C1 segment of cervical spinal cord (tissue), 14 donors: Measurements from ENCODE around the gene ANKRD33.

Experiments used
- DNase-seq, 14 donors: peaks; one replicate each; lab custom pipeline; 2025; lab: John Stamatoyannopoulos, UW

ANKRD33 gene

DNA sequence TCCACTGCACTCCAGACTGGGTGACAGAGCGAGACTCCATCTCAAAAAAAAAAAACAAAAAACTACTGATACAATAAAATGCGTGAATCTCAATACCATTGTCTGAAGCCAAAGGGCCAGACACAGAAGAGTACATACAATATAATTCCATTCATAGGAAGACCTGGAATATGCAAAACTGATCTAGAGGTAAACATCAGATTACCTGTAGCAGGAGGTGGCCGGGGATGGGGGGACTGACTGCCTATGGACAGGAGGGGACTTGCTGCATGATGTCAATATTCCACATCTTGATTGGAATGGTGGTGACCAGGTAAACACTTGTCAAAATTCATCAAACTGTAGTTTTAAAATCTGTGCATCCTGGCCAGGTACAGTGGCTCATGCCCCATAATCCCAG is 26.9 kb upstream of the ANKRD33 start:
- no peak for DNase-seq

DNA sequence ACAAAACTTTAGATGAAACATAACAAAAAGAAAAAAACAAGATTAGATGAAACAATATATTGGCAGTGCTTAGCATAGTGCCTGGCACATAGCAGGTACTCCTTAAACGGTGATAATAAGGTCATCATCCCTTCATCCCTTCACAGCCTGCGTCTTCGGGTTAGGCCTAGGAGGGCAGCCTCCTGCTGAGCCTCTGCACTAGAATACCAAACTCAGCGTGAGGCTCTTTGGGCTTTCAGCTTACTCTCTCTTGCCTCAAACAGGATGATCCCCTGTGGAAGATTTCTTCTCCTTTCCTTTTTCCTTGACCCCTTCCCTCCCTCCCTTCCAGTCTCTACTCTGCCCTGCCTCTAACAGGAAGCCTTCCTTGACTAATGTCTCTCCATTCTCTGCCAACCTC is 25.0 kb upstream of the ANKRD33 start:
- no peak for DNase-seq

DNA sequence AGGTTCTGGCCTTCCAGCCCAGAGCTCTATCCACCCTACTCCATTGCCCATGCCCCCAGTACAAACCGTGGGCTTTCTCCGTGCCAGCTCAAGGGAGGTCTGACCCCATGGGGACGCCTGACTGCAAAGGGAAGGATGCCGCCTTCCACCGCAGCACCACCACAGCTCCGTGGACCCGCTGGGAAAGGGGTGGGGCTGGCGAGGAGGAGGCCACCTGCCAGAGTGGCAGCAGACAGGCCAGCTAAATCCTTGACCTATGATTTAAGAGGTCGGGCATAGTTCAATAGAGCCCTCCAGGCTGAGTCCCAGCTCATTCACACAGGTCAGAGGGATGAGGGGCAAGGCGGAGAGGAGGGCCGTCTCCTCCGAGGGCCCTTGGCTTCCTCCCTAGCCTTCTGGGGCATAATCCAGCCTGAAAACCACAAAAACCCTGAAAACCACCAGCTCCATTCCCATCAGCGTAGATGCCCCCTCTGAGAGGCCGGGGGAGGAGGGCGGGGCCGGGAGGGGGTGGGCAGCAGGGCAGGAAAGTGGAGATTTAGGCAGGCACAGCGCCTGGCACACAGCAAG is 24.5 kb upstream of the ANKRD33 start:
- no peak for DNase-seq

GRCh38 chr12:51863933-51864832 is 23.7 kb upstream of the ANKRD33 start:
- peak in 6 of 14 donors; percentile 18 to 70 (median 24) for DNase-seq

DNA sequence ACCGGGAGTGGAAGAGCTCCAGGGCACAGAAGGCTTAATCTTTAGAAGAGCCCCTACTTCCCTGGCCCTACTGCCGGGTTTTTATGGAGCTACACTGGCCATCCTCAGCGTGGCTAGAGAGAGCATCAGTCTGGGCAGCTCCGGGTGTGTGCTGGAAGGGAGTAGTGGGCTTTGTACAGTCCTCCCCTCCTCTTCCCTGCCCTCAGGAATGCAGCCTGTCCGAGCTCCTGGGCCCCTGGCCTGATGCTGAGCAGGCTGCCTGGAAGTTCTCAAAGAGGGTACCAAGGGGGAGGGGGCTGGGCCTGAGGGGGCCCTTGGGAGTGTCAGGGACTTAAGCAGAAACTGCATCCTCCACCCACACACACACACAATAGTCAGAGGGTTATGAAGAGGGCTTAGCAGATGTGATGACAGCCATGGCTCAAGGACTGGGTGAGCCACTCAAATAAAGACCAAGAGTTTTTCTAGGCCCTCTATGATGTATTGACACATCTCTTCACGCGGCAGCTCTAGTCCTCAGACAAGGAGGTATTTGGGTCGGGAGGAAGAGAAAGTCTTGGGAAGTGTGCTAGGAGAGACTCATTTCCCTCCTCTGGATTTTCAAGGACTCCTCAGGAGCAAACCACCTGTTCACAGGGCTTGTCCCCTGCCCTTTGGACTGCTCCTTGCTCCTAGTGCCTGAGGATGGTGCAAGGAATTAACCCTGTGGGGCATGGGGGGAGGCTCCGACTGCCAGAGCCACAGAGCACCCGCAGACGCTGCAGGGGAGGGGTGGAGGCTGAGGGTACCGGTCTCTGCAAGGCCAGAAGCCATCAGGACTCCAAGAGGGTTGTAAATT is 22.9 kb upstream of the ANKRD33 start:
- DNase-seq = no peak

- DNase-seq = no peak
Measured at GRCh38 chr12:51865757-51866270, 22.1 kb upstream of the ANKRD33 start.

DNA sequence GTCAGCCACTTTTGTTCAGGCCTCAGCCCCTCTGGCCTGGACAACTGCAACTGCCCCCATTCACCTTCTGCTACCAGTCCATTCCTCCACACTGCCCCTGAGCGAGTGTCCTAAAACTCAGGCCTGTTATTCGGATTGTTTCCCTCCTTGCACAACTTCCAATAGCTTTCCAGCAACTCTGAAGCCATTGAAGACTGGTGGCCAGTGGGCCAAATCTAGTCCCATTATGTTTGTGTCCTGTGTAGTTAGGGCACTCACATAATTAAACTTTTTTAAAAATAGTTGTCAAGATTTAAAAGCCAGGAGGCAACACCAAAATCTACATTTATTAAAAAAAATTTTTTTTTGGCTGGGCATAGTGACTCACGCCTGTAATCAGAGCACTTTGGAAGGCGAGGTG is 21.6 kb upstream of the ANKRD33 start:
- DNase-seq = no peak

- DNase-seq = no peak
Measured at GRCh38 chr12:51866762-51867161, 21.1 kb upstream of the ANKRD33 start.

DNA sequence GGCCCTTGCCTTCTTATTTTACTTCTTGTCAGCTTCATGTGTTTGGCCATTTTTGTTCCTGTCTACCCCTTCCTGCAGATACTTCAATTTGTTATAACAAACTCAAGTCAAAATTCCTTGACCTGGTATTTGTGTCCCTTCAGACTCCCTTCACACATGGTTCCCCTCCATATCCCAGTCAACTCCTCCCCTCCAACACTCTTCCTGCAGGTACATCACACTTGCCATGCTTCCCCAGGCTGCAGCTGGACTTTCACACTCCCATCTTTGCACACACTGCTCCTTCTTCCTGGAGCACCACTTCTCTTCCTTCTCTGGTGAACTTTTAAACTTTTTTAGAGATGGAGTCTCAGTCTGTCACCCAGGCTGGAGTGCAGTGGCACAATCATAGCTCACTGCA is 20.5 kb upstream of the ANKRD33 start:
- DNase-seq = no peak

DNA sequence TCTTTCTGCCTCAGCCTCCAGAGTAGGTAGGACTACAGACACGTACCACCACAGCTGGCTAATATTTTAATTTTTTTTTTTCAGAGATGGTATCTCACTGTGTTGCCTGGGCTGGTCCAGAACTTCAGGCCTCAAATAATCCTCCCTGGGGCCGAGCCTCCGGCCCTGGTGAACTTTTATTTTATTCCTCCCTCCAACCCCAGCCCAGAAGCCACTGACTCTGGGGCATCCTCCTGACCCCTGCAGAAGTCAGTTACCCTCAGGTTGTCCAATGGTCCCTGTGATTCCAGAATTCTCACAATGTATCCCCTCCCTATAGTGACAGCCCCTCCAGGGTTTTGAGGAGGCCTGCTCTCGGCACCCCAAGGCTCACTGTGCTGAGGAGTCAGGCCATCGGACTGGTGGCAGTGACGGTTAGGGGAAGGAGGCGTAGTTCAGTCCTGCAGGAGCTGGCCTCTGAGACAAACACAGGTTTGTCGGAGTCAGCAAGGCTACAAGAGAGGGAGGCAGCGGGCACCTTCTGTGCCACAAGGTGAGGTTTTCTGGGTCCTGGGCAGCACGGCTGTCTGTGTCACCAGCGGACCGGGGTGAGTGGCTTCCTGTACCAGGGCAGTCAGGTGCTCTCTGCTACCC is 20.0 kb upstream of the ANKRD33 start:
- DNase-seq = no peak

GRCh38 chr12:51868821-51869495 is 18.9 kb upstream of the ANKRD33 start:
- DNase-seq = peak in 2 of 14 donors; percentile 18 to 23

GRCh38 chr12:51869496-51869865 is 18.4 kb upstream of the ANKRD33 start:
- DNase-seq = no peak

DNA sequence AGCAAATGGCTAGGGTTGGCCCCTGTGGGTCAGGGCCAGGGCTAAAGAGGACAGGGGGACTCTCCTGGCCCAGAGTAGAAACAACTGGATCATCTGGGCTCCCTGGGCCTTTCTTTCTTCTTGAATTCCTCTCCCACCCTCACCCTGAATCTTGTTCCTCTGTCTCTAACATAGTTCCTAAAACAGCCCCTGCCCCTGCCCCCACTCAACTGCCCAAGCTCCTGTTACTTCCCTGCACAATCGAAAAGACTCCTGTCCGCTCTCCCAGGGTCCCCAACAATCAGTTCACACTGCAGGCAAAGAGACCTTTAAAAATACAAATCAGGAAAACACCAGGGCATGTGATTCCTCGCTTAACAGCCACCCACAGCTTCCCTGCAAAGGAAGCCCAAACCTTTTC is 18.0 kb upstream of the ANKRD33 start:
- peak in 1 of 14 donors; percentile 7 for DNase-seq

DNA sequence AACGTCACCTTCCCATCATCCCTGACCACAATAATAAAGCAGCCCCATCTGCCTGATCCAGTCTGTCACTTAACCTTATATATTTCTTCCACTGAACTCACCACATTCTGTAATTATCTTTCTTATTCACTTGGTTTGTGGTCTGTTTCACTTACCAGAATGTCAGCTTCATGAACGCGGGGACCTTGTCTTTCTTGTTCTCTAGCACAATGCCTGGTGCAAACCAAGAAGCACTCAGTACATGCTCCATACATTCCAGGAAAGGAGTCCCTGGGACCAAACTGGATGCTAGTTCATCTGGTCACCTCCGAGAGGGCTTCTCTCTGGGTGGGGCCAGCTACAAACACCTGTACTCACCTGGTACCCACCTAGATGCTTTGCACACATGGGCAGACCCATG is 17.4 kb upstream of the ANKRD33 start:
- no peak for DNase-seq

DNA sequence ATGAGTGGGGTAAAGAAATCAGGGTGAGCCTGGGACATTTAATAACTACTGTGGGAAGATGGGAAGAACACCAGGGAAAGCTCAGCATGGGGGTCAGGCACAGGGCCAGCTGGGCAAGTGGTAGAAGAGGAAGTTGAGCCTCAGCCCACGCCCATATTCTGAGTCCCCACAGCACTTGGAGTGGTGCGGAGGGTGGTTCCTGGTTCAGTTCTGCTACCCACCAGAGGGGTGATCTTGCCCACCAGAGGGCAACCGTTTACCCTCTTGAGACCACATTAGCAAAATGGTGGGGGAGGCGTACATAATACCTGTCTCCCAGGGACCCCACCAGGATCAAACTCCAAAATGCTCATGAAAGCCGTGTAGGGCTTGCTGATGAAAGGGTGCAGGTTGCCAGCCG is 16.8 kb upstream of the ANKRD33 start:
- peak in 1 of 14 donors; percentile 9 for DNase-seq

- no peak for DNase-seq
Measured at GRCh38 chr12:51871918-51872688, 15.8 kb upstream of the ANKRD33 start.

DNA sequence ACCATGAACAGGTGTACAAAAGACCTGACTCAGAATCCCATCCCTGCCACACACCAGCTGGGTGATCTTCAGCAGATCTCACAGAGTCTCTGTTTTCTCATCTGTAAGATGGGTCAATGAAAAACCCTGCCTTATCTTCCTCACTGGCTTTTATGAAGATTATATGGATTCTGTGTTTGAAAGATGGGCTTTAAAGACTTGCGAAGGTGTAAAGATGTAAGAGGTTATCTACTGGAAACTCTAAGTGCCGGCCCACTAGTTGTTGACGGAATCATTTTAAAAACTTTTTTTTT is 15.3 kb upstream of the ANKRD33 start:
- DNase-seq = no peak

DNA sequence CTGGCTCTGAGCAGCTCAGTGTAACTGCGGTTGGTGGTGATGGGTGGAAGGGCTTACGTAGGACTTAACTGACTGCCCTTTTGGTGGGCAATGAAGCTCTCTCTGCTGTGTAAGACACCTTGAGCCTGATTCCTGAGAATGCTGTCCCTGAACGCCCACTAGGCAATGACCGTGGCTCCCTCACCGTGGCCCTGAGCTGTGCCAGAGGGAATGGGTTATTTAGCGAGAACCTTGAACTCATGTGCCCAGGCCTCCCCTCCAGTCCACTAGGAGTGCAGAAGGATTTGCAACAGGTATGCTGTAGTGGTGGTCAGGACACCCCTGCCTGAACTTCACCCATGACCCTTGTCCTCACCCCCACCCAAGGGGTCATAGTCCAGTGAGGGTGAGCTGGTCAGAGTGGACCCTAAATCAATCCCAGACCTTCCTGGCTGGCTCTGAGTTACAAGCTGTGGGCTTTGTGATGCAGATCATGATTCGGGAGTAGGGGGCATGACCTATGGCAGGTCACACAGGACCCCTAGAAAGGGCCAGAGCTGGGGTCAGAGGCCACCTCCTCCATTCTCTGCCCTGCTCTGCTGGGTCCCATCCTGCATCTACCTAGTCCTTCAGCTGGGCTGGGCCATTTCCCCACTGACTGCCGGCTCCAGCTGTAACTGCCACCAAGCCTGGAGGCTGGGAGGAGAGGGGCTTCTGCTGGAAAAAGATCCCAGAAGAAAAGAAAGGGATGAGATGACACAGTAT is 14.5 kb upstream of the ANKRD33 start:
- DNase-seq = no peak

GRCh38 chr12:51874000-51874399 is 13.9 kb upstream of the ANKRD33 start:
- no peak for DNase-seq

- no peak for DNase-seq
Measured at GRCh38 chr12:51874486-51874885, 13.4 kb upstream of the ANKRD33 start.
